PC-9 (cell line): ENCODE data around the gene STXBP5. TPM values are rescaled to one million over a fixed set of nuclear protein-coding genes. Genes with fewer than 3 reads are reported as not detected.

Experiments
- BruUV-seq: library from RNA; stranded (reverse); fragments of 400-500 nt; replicated peaks from 2 replicates; lab custom pipeline; 2021; lab: Mats Ljungman, UMichigan
- CTCF ChIA-PET: fragments of 300-600 bp; sonication (Branson Sonifier 250); formaldehyde crosslinking; loops from one replicate; lab custom pipeline; 2022; ENCODE audit warnings: antibody characterized with exemption; lab: Charles Lee
- POLR2A ChIA-PET: fragments of 300-600 bp; sonication (Branson Sonifier 250); formaldehyde crosslinking; loops from one replicate; lab custom pipeline; 2022; ENCODE audit warnings: antibody characterized with exemption; ENCODE audit not compliant: unreplicated experiment; lab: Charles Lee
- DNase-seq, 2 experiments: peaks; one replicate each; pipeline versions ENCODE4 v3.0.0 to v3.0.0-alpha.2; 2015 to 2022; ENCODE audit warnings: mixed read lengths in 1 of 2
- H2AFZ ChIP-seq: fragments of 200-600 bp; sonication (generic); 2 replicates; pipeline ENCODE4 v1.8.1; 2017; ENCODE audit warnings: antibody characterized with exemption
- H3F3A ChIP-seq: fragments of 200-600 bp; sonication (generic); 2 replicates; pipeline ENCODE4 v1.8.1; 2017; ENCODE audit warnings: antibody characterized with exemption, mild to moderate bottlenecking, low read depth; ENCODE audit not compliant: insufficient read depth
- H3K27ac ChIP-seq: fragments of 200-600 bp; sonication (generic); 2 replicates; pipeline ENCODE4 v1.6.1; 2016; ENCODE audit warnings: mixed run types
- H3K27me3 ChIP-seq: fragments of 200-600 bp; sonication (generic); 2 replicates; pipeline ENCODE4 v1.6.1; 2016; ENCODE audit warnings: low read depth, mixed run types; ENCODE audit not compliant: insufficient read depth
- H3K36me3 ChIP-seq: fragments of 200-600 bp; sonication (generic); 2 replicates; pipeline ENCODE4 v1.6.1; 2016; ENCODE audit warnings: low read depth, mixed run types
- H3K4me1 ChIP-seq: fragments of 200-600 bp; sonication (generic); replicated peaks from 2 replicates; pipeline ENCODE4 v1.6.1; 2016; ENCODE audit warnings: mixed run types; ENCODE audit not compliant: insufficient read depth
- H3K4me2 ChIP-seq: fragments of 200-600 bp; sonication (generic); 2 replicates; pipeline ENCODE4 v1.6.1; 2017; ENCODE audit warnings: mixed run types
- H3K4me3 ChIP-seq: fragments of 200-600 bp; sonication (generic); 2 replicates; pipeline ENCODE4 v1.6.1; 2016; ENCODE audit warnings: mixed run types
- H3K79me2 ChIP-seq: fragments of 200-600 bp; sonication (generic); 2 replicates; pipeline ENCODE4 v1.6.1; 2017; ENCODE audit warnings: low read depth, mixed run types
- H3K9me2 ChIP-seq: fragments of 200-600 bp; sonication (generic); 2 replicates; pipeline ENCODE4 v1.8.1; 2017; ENCODE audit warnings: mild to moderate bottlenecking; ENCODE audit not compliant: insufficient read depth
- H3K9me3 ChIP-seq: fragments of 200-600 bp; sonication (generic); 2 replicates; pipeline ENCODE4 v1.8.1; 2016; ENCODE audit warnings: low read depth; ENCODE audit not compliant: insufficient read depth
- H4K20me1 ChIP-seq: fragments of 200-600 bp; sonication (generic); 2 replicates; pipeline ENCODE4 v1.8.1; 2017; ENCODE audit not compliant: insufficient read depth
- EZH2 ChIP-seq: fragments of 200-600 bp; sonication (generic); IDR thresholded peaks from 2 replicates; pipeline ENCODE4 v1.8.0; 2017; ENCODE audit warnings: antibody characterized with exemption, low read depth
- intact Hi-C: fragments of 100-400 bp; cut with micrococcal nuclease; formaldehyde crosslinking; loops from one replicate; pipeline ENCODE4 v1.10.0; 2022; ENCODE audit not compliant: unreplicated experiment
- total RNA-seq: library from RNA; stranded (reverse); gene quantifications from 2 replicates; pipeline ENCODE4 v1.2.3, GENCODE V29; 2021
- TF ChIP-seq, protein P1 (sequence below): fragments of 200-600 bp; sonication (generic); conservative IDR thresholded peaks from 2 replicates; pipeline ENCODE4 v1.6.1; 2017; ENCODE audit warnings: mixed run types, antibody characterized with exemption, mild to moderate bottlenecking, moderate library complexity

Gene STXBP5
- total RNA-seq, 1 experiment from 2014 or later, result 4.6 TPM

- peaks cover 13% of the 10 kb centered on the region for H3F3A ChIP-seq
- intact Hi-C loops, result no loop called here
- H3K4me2 ChIP-seq, result peak overlapping the region; percentile 31; the same call in 1 of the 2 replicates
- peak overlapping the region; percentile 40 for H3K27ac ChIP-seq
- no peak overlapping the region for H3K4me3 ChIP-seq
- no peaks in the 10 kb centered on the region for H3K79me2 ChIP-seq
- peaks cover 26% of the 10 kb centered on the region for H3K4me1 ChIP-seq
- ChIA-PET CTCF (no interaction called here), POLR2A (interaction anchor here (0.7 kb wide), 1 partner anchor 73 kb away, joined by 6 read pairs; no protein-coding TSS in a partner anchor)
- H3K9me2 ChIP-seq, result no peaks in the 10 kb centered on the region
- no peaks in the 10 kb centered on the region for H3K9me3 ChIP-seq
- H3K27me3 ChIP-seq, result no peaks in the 10 kb centered on the region
- no peak overlapping the region for H2AFZ ChIP-seq
- no TSS peak for BruUV-seq
- peak in 1 of 2 experiments; percentile 71 for DNase-seq
- TF ChIP-seq EZH2, result no peak
- TF ChIP-seq, protein P1, sequence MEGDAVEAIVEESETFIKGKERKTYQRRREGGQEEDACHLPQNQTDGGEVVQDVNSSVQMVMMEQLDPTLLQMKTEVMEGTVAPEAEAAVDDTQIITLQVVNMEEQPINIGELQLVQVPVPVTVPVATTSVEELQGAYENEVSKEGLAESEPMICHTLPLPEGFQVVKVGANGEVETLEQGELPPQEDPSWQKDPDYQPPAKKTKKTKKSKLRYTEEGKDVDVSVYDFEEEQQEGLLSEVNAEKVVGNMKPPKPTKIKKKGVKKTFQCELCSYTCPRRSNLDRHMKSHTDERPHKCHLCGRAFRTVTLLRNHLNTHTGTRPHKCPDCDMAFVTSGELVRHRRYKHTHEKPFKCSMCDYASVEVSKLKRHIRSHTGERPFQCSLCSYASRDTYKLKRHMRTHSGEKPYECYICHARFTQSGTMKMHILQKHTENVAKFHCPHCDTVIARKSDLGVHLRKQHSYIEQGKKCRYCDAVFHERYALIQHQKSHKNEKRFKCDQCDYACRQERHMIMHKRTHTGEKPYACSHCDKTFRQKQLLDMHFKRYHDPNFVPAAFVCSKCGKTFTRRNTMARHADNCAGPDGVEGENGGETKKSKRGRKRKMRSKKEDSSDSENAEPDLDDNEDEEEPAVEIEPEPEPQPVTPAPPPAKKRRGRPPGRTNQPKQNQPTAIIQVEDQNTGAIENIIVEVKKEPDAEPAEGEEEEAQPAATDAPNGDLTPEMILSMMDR, result no peak
- no peaks in the 10 kb centered on the region for H4K20me1 ChIP-seq
- no peaks in the 10 kb centered on the region for H3K36me3 ChIP-seq
Measured at GRCh38 chr6:147194652-147195411, 9.4 kb upstream of the STXBP5 start.

DNA sequence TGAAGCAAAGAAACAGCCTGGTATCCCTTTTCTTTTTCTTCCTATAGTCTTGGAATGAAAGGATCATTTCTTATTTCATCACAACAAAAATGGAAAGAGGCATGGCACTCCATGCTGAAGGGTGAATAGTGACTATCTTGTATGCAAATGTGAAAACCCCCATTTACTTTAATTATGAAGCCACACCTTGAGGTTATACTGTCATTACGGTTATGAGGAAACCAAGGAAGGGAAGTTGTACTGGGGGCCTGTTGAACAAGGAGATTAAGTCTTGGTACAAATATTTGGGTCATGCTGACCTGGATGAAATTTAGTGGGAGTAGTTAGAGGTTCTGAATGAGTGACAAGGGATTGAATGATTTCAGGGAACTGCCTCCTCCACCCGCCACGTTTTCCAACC lies 8.7 kb upstream of the STXBP5 start:
- Histone ChIP-seq H3K4me3 (no peak overlapping the region), H3K27me3 (no peaks in the 10 kb centered on the region), H3K9me3 (no peaks in the 10 kb centered on the region), H3K27ac (peak overlapping the region; percentile 40), H4K20me1 (no peaks in the 10 kb centered on the region), H3F3A (peaks cover 13% of the 10 kb centered on the region), H3K4me2 (peak overlapping the region; percentile 31; the same call in 1 of the 2 replicates), H3K36me3 (no peaks in the 10 kb centered on the region), H3K79me2 (no peaks in the 10 kb centered on the region), H2AFZ (no peak overlapping the region), H3K4me1 (peaks cover 26% of the 10 kb centered on the region), H3K9me2 (no peaks in the 10 kb centered on the region)
- ChIA-PET POLR2A (interaction anchor here (0.7 kb wide), 1 partner anchor 73 kb away, joined by 6 read pairs; no protein-coding TSS in a partner anchor), CTCF (no interaction called here)
- TF ChIP-seq, protein P1, result no peak
- no peak for TF ChIP-seq EZH2
- no peak for DNase-seq
- BruUV-seq, result no TSS peak
- intact Hi-C loops, result no loop called here

DNA sequence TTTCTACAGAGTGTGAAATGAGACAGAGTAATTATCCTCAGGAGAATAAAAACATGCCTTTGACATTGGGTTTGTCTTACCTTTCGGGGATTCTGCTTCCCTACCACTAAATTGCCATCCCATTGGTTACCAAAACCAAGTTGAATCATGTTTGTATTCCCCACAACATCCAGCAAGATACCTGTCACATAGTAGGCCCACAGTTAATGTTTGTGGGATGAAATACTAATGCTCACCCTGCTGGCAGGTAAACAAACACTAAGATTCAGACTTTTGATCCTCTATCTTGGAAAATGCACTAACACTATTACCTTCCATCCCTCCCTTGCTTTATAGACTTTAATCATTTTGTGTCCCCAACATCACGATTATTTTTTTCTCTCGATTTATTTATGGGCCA lies 8.2 kb upstream of the STXBP5 start:
- intact Hi-C loops, result no loop called here
- POLR2A ChIA-PET, result no interaction called here

More for the DNA sequence above, 8.2 kb upstream of the STXBP5 start:
- CTCF ChIA-PET, result no interaction called here
- H4K20me1 ChIP-seq, result no peaks in the 10 kb centered on the region
- BruUV-seq, result no TSS peak
- TF ChIP-seq, protein P1, result no peak
- no peak for TF ChIP-seq EZH2
- no peaks in the 10 kb centered on the region for H3K9me2 ChIP-seq
- no peak overlapping the region for H2AFZ ChIP-seq
- H3K4me3 ChIP-seq, result no peak overlapping the region
- no peak for DNase-seq
- peaks cover 26% of the 10 kb centered on the region for H3K4me1 ChIP-seq
- no peak overlapping the region for H3K27ac ChIP-seq
- no peak overlapping the region for H3K4me2 ChIP-seq
- no peaks in the 10 kb centered on the region for H3K27me3 ChIP-seq
- H3K36me3 ChIP-seq, result no peaks in the 10 kb centered on the region
- H3K79me2 ChIP-seq, result no peaks in the 10 kb centered on the region
- no peaks in the 10 kb centered on the region for H3K9me3 ChIP-seq
- H3F3A ChIP-seq, result peaks cover 13% of the 10 kb centered on the region
